Fibroblast of lung (primary cell): ENCODE data around the gene PHIP. TPM values are rescaled to one million over a fixed set of nuclear protein-coding genes. Genes with fewer than 3 reads are reported as not detected.

Experiments used
- DNase-seq, 2 donors: peaks; one replicate each; pipeline versions ENCODE4 v3.0.0 to v3.0.0-alpha.2; 2010; ENCODE audit warnings: low read depth in 2 of 2
- H2AFZ ChIP-seq: 2 replicates; pipeline ENCODE4 v1.5.1; 2012; ENCODE audit warnings: low read length, control low read depth, inconsistent platforms
- H3K27ac ChIP-seq: 2 replicates; pipeline ENCODE4 v1.5.1; 2011; ENCODE audit warnings: low read length, control low read depth; ENCODE audit not compliant: insufficient read depth
- H3K27me3 ChIP-seq: 2 replicates; pipeline ENCODE4 v1.5.1; 2011; ENCODE audit warnings: mild to moderate bottlenecking, low read length; ENCODE audit not compliant: control insufficient read depth, insufficient read depth
- H3K36me3 ChIP-seq: 2 replicates; pipeline ENCODE4 v1.5.1; 2011; ENCODE audit warnings: low read length; ENCODE audit not compliant: control insufficient read depth, insufficient read depth
- H3K4me1 ChIP-seq: 2 replicates; pipeline ENCODE4 v1.5.1; 2011; ENCODE audit warnings: low read length; ENCODE audit not compliant: control insufficient read depth, insufficient read depth; ENCODE audit errors: extremely low read depth
- H3K4me2 ChIP-seq: 2 replicates; pipeline ENCODE4 v1.5.1; 2011; ENCODE audit warnings: low read length, control low read depth; ENCODE audit not compliant: insufficient read depth; ENCODE audit errors: extremely low read depth
- H3K4me3 ChIP-seq, 4 experiments: fragments of 200-600 bp in 1 of 4; sonication (generic) in 1 of 4; replicated peaks in 1 of 4; 2 replicates each; pipeline ENCODE4 v1.5.1; 2011 to 2016; ENCODE audit warnings: low read length in 4 of 4, low read depth in 3 of 4, mild to moderate bottlenecking in 3 of 4, control low read depth in 2 of 4, inconsistent platforms in 1 of 4, mixed read lengths in 1 of 4; ENCODE audit not compliant: insufficient read depth in 1 of 4; ENCODE audit errors: control extremely low read depth in 1 of 4
- H3K79me2 ChIP-seq: 2 replicates; pipeline ENCODE4 v1.5.1; 2012; ENCODE audit warnings: mild to moderate bottlenecking, low read length, inconsistent platforms; ENCODE audit not compliant: control insufficient read depth, insufficient read depth
- H3K9ac ChIP-seq: 2 replicates; pipeline ENCODE4 v1.5.1; 2011; ENCODE audit warnings: mild to moderate bottlenecking, low read length, control low read depth; ENCODE audit not compliant: insufficient read depth
- H3K9me3 ChIP-seq: 2 replicates; pipeline ENCODE4 v1.5.1; 2012; ENCODE audit warnings: low read depth, low read length; ENCODE audit not compliant: control insufficient read depth, insufficient read depth
- H4K20me1 ChIP-seq: 2 replicates; pipeline ENCODE4 v1.5.1; 2011; ENCODE audit warnings: low read length; ENCODE audit not compliant: control insufficient read depth, insufficient read depth; ENCODE audit errors: extremely low read depth
- CTCF ChIP-seq, 2 donors: IDR thresholded peaks in 1 of 2; conservative IDR thresholded peaks in 1 of 2; 1 replicate in 1 of 2; 2 replicates in 1 of 2; pipeline ENCODE4 v1.5.1; 2011 to 2012; ENCODE audit warnings: low read length in 2 of 2, control low read depth in 1 of 2, inconsistent platforms in 1 of 2, low read depth in 1 of 2, mild to moderate bottlenecking in 1 of 2
- EZH2 ChIP-seq: IDR thresholded peaks from 2 replicates; pipeline ENCODE4 v1.5.1; 2012; ENCODE audit warnings: low read length, control low read depth, mild to moderate bottlenecking; ENCODE audit errors: missing control alignments
- polyA plus RNA-seq, 2 donors: library from polyadenylated mRNA; depleted of rRNA in 1 of 2; stranded (reverse) in 1 of 2; unstranded in 1 of 2; fragments of >200 nt; gene quantifications; 2 replicates each; pipeline ENCODE4 v1.2.1, GENCODE V29; 2011 to 2012; ENCODE audit warnings: missing spikeins in 1 of 2
- total RNA-seq: library from RNA; depleted of rRNA; stranded (reverse); fragments of >200 nt; gene quantifications from 2 replicates; pipeline ENCODE4 v1.2.1, GENCODE V29; 2014

Gene PHIP
- total and polyA plus RNA-seq, 2 donors (not counting 1 experiment from before 2014, with no cell fraction given) = 6.7 to 26.1 TPM

- Histone ChIP-seq H4K20me1 (no peaks in the 10 kb centered on the region), H3K9me3 (no peaks in the 10 kb centered on the region), H3K36me3 (no peaks in the 10 kb centered on the region), H3K4me2 (peak overlapping the region; percentile 55), H3K79me2 (no peaks in the 10 kb centered on the region), H3K27ac (no peak overlapping the region), H3K27me3 (no peaks in the 10 kb centered on the region), H3K4me3 (peak overlapping the region; percentile 36 to 57 (median 52)), H2AFZ (peak overlapping the region; percentile 82), H3K4me1 (no peaks in the 10 kb centered on the region), H3K9ac (peak overlapping the region; percentile 8)
- TF ChIP-seq CTCF (conservative IDR thresholded peaks at IDR 0.05 in 1 of 2, IDR thresholded peaks at IDR 0.05 in 1 of 2; ENCODE audit: low read depth in 1 of 2, low read length in 2 of 2) = no peak
- TF ChIP-seq EZH2 = no peak
- DNase-seq = peak; percentile 6 to 25
Observed at GRCh38 chr6:78910591-78911171, 167.4 kb downstream of the PHIP start.

- Histone ChIP-seq H3K9me3 (no peaks in the 10 kb centered on the region), H3K27me3 (no peaks in the 10 kb centered on the region), H3K4me2 (peak overlapping the region; percentile 55), H3K36me3 (no peaks in the 10 kb centered on the region), H3K27ac (no peak overlapping the region), H3K4me1 (no peaks in the 10 kb centered on the region), H3K79me2 (no peaks in the 10 kb centered on the region), H3K9ac (no peak overlapping the region), H3K4me3 (peak overlapping the region in 3 of 4 experiments; percentile 48 to 57 (median 56)), H2AFZ (peak overlapping the region; percentile 82), H4K20me1 (no peaks in the 10 kb centered on the region)
- no peak for TF ChIP-seq CTCF (conservative IDR thresholded peaks at IDR 0.05 in 1 of 2, IDR thresholded peaks at IDR 0.05 in 1 of 2; ENCODE audit: low read depth in 1 of 2, low read length in 2 of 2)
- TF ChIP-seq EZH2 = no peak
- DNase-seq = no peak
Observed at GRCh38 chr6:78910010-78910409, 168.0 kb downstream of the PHIP start.

GRCh38 chr6:78909391-78909790 lies 168.7 kb downstream of the PHIP start:
- Histone ChIP-seq H3K27me3 (no peaks in the 10 kb centered on the region), H3K9me3 (no peaks in the 10 kb centered on the region), H2AFZ (peak overlapping the region; percentile 69), H3K9ac (no peak overlapping the region), H3K36me3 (no peaks in the 10 kb centered on the region), H3K79me2 (no peaks in the 10 kb centered on the region), H3K4me3 (no peak overlapping the region), H4K20me1 (no peaks in the 10 kb centered on the region), H3K27ac (no peak overlapping the region), H3K4me2 (peak overlapping the region; percentile 45), H3K4me1 (no peaks in the 10 kb centered on the region)
- TF ChIP-seq CTCF (conservative IDR thresholded peaks at IDR 0.05 in 1 of 2, IDR thresholded peaks at IDR 0.05 in 1 of 2; ENCODE audit: low read depth in 1 of 2, low read length in 2 of 2) = no peak
- no peak for TF ChIP-seq EZH2
- DNase-seq = peak; percentile 20 to 72
